PC-3 (cell line): Measurements from ENCODE around the gene HK1.

ENCODE experiments used
- EZH2 ChIP-seq: fragments of 300-600 bp; sonication (generic); IDR thresholded peaks from one replicate; pipeline ENCODE4 v1.6.1; 2017; ENCODE audit warnings: antibody characterized with exemption, mild to moderate bottlenecking, low read length; ENCODE audit not compliant: unreplicated experiment
- EZH2phosphoT487 ChIP-seq: fragments of 300-600 bp; sonication (generic); IDR thresholded peaks from 2 replicates; pipeline ENCODE4 v1.6.1; 2018; ENCODE audit warnings: mild to moderate bottlenecking, antibody characterized with exemption, low read length, borderline replicate concordance
- TF ChIP-seq, protein P1 (sequence below): fragments of 300-600 bp; sonication (generic); conservative IDR thresholded peaks from 2 replicates; pipeline ENCODE4 v1.5.1; 2017; ENCODE audit warnings: antibody characterized with exemption, low read depth, mild to moderate bottlenecking, low read length

DNA sequence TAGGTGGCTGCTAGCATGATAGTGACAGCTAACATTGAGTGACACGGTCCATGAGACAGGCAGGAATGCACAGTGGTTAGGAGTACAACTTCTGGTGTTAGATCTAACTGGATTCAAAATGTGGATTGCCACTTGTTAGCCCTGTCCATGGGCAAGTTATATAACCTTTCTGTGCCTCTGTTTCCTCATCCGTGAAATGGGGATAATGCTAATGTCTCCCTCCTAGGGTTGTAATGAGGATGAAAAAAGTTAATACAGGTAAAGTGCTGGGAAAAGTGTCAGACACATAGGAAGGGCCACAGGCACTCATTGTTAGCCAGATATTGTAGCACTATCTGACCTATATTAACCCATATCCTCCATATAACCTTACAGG, 96.6 kb downstream of the HK1 start:
- TF ChIP-seq, protein P1, sequence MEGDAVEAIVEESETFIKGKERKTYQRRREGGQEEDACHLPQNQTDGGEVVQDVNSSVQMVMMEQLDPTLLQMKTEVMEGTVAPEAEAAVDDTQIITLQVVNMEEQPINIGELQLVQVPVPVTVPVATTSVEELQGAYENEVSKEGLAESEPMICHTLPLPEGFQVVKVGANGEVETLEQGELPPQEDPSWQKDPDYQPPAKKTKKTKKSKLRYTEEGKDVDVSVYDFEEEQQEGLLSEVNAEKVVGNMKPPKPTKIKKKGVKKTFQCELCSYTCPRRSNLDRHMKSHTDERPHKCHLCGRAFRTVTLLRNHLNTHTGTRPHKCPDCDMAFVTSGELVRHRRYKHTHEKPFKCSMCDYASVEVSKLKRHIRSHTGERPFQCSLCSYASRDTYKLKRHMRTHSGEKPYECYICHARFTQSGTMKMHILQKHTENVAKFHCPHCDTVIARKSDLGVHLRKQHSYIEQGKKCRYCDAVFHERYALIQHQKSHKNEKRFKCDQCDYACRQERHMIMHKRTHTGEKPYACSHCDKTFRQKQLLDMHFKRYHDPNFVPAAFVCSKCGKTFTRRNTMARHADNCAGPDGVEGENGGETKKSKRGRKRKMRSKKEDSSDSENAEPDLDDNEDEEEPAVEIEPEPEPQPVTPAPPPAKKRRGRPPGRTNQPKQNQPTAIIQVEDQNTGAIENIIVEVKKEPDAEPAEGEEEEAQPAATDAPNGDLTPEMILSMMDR: no peak
- no peak for TF ChIP-seq EZH2
- no peak for TF ChIP-seq EZH2phosphoT487
